ENCODE data around the gene ATRIP. TPM values are rescaled to one million over a fixed set of nuclear protein-coding genes. Genes with fewer than 3 reads are reported as not detected.
"Not testable (repeated sequence)": the region's sequence is repeated elsewhere in the genome, so short reads cannot be mapped to it uniquely, and the experiment has no call there.

The ATRIP gene
- polyA plus RNA-seq, result 10 to 100 TPM in 1 of 3 donors, 1 to 10 TPM in 2; 6.4 to 12.6 (median 6.6) TPM

DNA sequence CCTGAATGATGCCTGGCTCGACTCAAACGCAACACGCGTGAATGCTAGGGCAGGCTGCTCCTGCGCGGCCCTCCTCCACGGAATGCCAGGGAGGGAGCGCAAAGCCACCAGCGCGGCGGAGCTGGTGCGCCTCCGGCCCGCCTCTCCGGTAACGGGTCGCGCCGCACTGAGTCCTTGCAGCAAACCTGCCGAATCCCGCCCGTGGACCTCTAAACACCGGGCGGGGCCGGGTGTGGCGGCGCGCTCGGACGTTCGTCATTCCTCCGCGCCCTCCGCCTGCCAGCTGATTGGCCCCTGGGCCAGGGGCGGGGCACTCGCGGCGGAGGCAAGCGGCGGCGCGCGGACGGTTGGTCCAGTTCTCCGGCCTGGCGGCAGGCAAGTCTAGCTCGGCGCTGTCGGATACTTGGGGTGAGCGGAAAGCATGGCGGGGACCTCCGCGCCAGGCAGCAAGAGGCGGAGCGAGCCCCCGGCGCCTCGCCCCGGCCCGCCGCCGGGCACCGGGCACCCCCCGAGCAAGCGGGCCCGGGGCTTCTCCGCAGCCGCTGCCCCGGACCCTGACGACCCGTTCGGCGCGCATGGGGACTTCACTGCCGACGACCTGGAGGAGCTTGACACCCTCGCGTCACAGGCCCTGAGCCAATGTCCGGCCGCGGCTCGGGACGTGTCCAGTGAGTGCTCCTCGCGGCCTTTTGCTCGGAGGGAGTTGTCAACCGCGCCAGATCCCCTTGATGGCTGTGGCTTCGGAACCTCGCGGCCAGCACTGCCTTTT lies at the start of gene ATRIP:
ATRIP (plus strand) TSS at position 313 of the 769 bp plus-strand sequence; CDS start at position 422, 109 bp downstream.
- peak within 1 kb of the TSS; percentile 85 to 93 (median 88) for H3K4me3 Mint-ChIP-seq
- peaks cover 7 to 19% (median 7%) of the 10 kb centered on the region in 3 donors for H3K36me3 Mint-ChIP-seq
- peak within 1 kb of the TSS; percentile 88 to 97 (median 94) for H3K27ac Mint-ChIP-seq
- H3K27me3 Mint-ChIP-seq (ENCODE audit: low read depth in 3 of 3), result peaks cover 0 to 9% (median 5%) of the 10 kb centered on the region in 3 donors
- H3K4me1 Mint-ChIP-seq, result peaks cover 35 to 42% of the 10 kb centered on the region in 2 donors
- peaks cover 0 to 2% (median 0%) of the 10 kb centered on the region in 6 donors for H3K9me3 Mint-ChIP-seq
- DNase-seq, result peak; percentile 84 to 86 (median 85)

DNA sequence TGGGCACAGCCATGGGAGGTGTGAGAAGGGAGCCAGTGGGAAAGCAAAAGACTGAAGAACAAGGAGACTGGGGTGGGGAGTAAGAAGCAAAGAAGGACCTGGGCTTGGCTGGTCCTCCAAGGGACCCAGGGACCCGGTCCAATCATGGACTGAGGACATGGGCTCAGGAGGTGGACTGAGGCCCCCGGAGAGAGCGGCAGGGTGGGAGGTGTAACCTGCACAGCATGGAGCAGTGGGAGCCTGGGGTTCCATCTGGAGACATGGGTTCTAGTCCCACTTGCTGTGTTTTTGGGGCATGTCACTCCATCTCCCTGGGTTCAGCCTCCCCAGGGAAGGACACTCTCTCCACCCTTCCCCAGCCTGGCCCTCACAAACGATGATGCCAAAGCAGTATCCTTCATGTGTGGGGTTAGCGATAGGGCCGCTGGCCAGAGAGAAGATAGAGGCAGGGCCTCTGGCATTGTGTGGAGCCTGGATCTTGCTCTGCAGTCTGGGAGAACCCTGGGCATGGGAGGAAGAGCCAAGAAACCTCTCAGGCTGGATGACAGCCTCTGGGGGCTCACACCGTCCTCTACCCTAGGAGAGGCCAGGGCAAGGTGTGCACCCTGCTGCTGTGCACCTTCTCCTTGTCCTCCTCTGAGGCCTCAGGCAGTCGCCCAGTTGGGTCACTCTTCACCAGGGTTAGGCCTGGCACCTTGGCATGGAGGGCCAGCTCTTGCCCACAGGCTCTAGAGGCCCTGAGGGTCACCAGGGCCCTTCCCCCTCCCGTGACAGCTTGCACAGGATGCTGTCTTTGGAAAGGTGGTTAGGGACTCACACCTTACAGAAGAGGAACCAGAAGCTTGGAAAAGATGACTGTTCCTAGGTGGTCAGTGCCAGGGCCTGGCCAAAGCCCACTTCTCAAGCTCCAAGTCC lies 48.5 kb upstream of the ATRIP start:
- DNase-seq, result no peak
- no peak overlapping the region for H3K27ac Mint-ChIP-seq
- H3K27me3 Mint-ChIP-seq (ENCODE audit: low read depth in 3 of 3), result peaks cover 2 to 9% (median 4%) of the 10 kb centered on the region in 3 donors
- H3K9me3 Mint-ChIP-seq, result no peaks in the 10 kb centered on the region
- no peaks in the 10 kb centered on the region for H3K36me3 Mint-ChIP-seq
- H3K4me3 Mint-ChIP-seq, result no peak overlapping the region
- no peaks in the 10 kb centered on the region for H3K4me1 Mint-ChIP-seq

DNA sequence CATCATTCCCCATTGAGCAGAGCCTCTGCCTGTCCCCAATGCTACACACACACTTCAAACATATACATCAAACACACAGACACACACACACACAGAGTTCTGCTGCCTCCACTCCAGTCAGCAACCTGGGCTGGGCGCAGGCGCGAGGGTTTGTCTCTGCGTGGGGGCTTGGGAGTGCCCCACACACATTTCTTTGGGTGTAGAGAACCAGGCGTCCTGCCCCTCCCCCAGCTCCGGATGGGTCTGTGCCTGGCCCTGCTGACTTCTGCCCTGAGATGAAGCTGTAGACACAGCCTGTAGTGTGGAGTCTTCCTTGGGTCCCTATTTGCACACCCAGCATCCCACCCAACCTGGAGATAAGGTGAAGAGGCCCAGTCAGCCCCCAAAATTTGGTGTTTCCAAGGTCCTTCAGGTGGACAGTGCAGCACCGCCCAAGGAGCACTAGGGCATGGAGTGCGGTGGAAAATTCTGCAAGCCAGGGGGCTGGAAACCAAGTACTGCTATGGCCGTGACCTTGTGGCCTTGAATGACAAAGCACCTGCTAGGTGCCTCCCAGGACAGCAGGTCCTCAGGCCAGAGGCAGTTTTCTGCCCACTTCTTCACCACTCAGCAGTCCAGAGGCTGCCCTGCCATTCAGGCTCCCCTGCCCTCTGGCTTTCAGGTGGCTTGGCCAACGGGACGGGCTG lies 47.7 kb upstream of the ATRIP start:
- Mint-ChIP-seq H3K27me3 (ENCODE audit: low read depth in 3 of 3) (peaks cover 3 to 9% (median 4%) of the 10 kb centered on the region in 3 donors), H3K4me1 (no peaks in the 10 kb centered on the region), H3K9me3 (no peaks in the 10 kb centered on the region), H3K4me3 (no peak overlapping the region), H3K27ac (no peak overlapping the region), H3K36me3 (no peaks in the 10 kb centered on the region)
- DNase-seq, result no peak

DNA sequence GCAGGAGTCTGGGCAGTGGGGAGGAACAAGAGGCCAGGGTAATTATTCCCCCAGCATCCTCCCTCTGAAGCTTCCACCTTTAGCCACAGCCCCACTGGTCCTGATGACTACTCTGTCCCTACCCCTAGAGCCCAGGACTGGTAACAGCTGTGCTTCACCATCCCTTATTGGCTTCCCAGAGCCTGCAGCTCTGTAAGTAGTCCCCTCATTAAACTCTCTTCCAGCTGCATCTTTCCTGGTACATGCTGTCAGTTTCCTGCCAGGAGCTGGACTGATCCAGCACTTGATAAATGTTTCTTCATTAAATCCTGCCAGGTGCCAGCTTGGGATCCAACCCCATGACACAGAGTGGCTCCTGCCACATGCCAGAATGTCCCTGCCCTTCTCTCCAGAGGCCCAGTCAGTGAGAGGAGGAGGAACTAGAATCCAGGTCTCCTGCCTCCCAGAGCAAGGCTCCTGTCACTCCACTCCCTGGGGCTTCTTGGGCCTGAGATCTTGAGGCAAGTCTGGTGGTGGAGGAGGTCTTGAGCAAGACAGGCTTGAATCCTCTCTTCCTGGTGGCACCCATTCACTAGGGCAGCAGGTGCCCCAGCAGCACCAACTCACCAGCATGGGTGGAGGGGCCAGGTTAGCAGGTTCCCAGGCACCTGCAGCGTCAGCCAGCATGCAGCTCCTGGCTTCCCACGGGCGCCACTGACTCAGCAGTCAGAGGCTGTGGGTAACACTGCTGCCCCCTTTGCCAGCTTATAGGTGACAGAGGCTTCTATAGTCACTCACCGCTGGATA lies 47.0 kb upstream of the ATRIP start:
- Mint-ChIP-seq H3K4me3 (no peak overlapping the region), H3K4me1 (no peaks in the 10 kb centered on the region), H3K9me3 (no peaks in the 10 kb centered on the region), H3K27me3 (ENCODE audit: low read depth in 3 of 3) (peaks cover 3 to 9% (median 4%) of the 10 kb centered on the region in 3 donors), H3K36me3 (no peaks in the 10 kb centered on the region), H3K27ac (no peak overlapping the region)
- DNase-seq, result no peak

DNA sequence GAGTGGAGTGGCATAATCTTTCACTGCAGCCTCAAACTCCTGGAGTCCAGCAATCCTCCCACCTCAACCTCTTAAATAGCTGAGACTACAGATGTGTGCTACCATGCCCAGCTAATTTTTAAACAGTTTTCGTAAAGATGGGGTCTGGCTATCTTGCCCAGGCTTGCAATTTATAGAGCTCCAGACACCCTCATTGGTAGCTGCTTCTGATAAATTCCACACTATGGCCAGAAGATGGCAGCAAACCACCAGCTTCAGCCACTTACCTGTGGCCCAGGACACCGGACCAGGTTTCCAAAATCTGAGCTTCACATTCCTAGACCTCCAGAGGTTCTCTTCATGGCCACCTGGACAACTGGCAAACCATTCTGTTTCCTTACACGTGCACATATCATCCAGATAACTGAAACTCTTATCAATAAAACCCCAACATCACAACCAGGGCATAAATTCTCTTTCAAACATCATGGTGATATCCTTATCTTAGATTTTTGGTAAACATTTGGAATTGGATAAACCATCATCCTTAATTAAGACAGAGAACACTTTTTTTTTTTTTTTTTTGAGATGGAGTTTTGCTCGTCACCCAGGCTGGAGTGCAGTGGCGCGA lies 45.6 kb upstream of the ATRIP start:
- Mint-ChIP-seq H3K27me3 (ENCODE audit: low read depth in 3 of 3) (peaks cover 3 to 9% (median 4%) of the 10 kb centered on the region in 3 donors), H3K36me3 (no peaks in the 10 kb centered on the region), H3K4me1 (no peaks in the 10 kb centered on the region), H3K27ac (peak overlapping the region in 2 of 6 donors; percentile 24 to 71), H3K4me3 (no peak overlapping the region), H3K9me3 (no peaks in the 10 kb centered on the region)
- DNase-seq, result peak; percentile 64 to 73 (median 68)

DNA sequence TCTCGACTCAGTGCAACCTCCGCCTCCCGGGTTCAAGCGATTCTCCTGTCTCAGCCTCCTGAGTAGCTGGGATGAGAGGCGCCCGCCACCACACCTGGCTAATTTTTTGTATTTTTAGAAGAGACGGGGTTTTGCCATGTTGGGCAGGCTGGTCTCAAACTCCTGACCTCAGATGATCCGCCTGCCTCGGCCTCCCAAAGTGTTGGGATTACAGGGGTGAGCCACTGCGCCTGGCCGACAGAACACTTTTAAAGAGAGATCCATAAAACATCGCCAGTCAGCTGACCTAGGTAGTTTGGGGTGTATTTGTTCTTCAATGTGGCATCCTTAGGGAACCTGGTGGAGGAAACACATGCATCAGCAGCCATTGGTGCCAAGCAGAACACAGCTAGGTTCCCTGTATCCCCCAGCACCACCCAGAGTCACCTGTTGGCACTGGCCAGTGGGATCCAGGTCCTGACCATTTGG lies 45.1 kb upstream of the ATRIP start:
- not testable (repeated sequence) for H3K27me3 Mint-ChIP-seq (ENCODE audit: low read depth in 3 of 3); H3K36me3 Mint-ChIP-seq; H3K9me3 Mint-ChIP-seq; H3K4me3 Mint-ChIP-seq; H3K27ac Mint-ChIP-seq; H3K4me1 Mint-ChIP-seq; DNase-seq

DNA sequence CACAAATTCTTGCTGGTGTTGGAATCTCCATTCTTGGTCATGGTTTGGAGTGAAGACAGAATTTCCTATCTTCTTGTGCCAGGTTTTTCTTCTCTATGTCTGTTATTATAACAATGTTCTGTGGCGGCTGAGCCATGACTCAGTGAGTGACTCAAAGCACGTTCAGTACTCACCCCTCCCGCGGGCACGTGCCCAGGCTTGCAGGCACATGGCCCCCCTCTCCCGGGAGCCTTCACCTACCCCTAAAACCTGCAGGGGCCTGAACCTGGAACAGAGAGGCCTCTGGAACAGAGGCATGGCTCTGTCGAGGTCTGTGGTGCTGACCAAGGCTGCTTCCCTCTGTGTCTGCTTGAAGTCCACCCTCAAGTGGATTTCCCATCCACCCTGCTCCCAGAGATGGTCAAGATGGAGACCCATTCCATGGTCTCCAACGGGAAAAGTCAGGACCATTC lies 44.2 kb upstream of the ATRIP start:
- no peaks in the 10 kb centered on the region for H3K36me3 Mint-ChIP-seq
- no peak overlapping the region for H3K27ac Mint-ChIP-seq
- H3K4me1 Mint-ChIP-seq, result no peaks in the 10 kb centered on the region
- DNase-seq, result no peak
- H3K9me3 Mint-ChIP-seq, result no peaks in the 10 kb centered on the region
- peaks cover 3 to 4% (median 4%) of the 10 kb centered on the region in 3 donors for H3K27me3 Mint-ChIP-seq (ENCODE audit: low read depth in 3 of 3)
- H3K4me3 Mint-ChIP-seq, result no peak overlapping the region

DNA sequence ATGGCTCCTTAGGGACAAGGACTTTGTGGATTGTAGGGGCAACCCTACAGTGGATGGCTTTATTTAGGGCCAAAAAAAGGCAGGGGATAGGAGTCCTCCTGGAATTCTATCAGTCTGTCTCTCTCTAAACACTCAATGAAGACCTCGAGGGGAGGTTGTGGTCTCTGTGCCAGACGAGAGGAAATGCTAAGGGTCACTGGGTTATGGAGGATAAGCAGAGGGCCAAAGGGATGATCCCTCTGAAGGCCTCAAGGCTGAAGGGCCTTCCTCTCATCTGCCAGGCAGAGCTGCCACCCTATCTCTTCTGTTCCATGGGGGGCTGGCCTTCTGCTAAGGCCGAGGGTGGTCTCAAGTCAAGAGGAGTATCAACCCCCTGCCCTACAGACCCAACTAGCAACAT lies 43.6 kb upstream of the ATRIP start:
- H3K36me3 Mint-ChIP-seq, result no peaks in the 10 kb centered on the region
- no peaks in the 10 kb centered on the region for H3K9me3 Mint-ChIP-seq
- DNase-seq, result no peak
- peak overlapping the region in 1 of 6 donors; percentile 23 for H3K27ac Mint-ChIP-seq
- no peak overlapping the region for H3K4me3 Mint-ChIP-seq
- peaks cover 3% of the 10 kb centered on the region in 3 donors for H3K27me3 Mint-ChIP-seq (ENCODE audit: low read depth in 3 of 3)
- H3K4me1 Mint-ChIP-seq, result no peaks in the 10 kb centered on the region

DNA sequence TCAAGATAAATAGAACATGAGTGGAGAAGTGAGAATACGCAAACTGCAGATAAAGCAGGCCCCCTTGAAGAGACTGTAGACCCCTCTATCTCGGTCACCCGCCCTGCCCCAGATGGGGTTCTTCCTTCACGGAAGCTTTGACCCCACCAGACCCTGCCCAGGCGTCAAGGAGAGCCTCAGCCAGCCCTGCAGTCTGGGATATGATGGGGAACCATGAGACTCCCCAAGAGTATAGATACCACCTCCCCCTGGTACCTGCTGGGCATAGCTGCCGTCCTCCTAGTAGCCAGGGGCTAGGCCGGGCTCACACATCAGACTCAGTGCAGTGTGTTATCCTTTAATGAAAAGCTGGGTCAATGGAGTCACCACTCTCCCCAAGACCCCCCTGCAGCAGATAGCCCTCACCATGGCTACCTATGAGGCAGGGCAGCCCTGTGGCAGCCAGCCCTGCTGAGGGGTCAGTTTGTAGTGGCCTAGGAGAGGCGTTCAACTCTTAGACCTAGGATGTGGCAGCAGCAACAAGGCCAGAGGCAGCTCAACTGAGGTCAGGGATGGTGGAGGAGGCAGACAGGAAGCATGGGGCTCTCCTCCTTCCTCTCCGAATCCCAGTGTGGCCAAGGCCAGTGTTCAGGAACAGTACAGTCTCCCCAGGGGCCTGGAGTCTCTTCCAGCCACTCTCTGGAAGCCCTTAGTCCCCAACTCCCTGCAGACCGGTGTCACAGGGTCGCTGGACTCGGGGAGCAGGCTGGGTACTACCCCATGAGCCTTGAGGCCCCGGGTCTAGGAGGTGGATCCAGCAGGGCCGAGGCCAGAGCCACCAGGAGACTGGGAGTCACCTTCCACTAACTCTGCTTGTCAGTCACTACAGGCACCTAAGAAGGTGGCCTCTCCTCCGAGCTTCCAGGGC lies 42.8 kb upstream of the ATRIP start:
- no peaks in the 10 kb centered on the region for H3K9me3 Mint-ChIP-seq
- H3K4me1 Mint-ChIP-seq, result no peaks in the 10 kb centered on the region
- peaks cover 3% of the 10 kb centered on the region in 3 donors for H3K27me3 Mint-ChIP-seq (ENCODE audit: low read depth in 3 of 3)
- H3K36me3 Mint-ChIP-seq, result no peaks in the 10 kb centered on the region
- H3K27ac Mint-ChIP-seq, result no peak overlapping the region
- H3K4me3 Mint-ChIP-seq, result no peak overlapping the region
- no peak for DNase-seq

DNA sequence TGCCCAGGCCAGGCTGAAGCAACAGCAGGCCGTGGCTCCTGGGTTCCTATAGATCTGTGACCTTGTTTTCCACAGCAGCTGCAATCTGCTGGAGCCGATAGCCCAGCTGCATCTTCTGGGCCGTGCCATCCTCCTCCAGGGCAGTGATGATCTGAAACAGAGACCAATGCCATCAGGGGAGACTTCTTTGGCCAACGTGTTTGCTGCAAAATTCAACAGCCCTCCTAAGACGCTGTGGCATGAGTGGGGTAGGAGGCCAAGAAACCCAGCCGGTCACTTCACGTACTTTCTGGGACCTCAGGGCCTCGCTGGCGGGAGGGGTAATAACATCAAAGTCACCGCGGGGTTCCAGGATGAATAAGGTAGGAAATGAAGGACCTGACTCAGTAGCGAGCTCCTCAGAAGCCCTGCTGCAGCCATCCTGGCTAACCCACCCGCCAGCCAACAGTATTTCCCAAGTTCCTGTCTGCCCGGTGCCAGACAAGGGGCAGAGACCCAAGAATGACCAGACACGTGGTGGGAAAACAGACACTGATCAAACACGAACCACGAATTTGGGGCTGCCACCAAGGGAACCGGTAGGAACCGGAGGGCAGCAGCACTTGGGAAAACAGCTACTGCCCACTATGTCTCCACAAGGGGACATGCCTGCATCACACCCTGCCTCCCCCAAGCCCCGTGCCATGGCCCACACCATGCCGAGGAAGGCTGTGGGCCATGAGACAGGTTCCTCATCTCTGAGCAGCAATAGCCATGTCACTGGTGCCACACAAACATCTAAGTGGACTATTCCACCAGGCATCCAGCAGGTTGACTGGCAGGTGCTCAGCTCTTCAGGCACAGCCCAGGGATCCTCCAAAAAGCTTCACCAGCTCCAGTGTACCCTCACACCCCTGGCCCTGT lies 41.8 kb upstream of the ATRIP start:
- Mint-ChIP-seq H3K4me3 (no peak overlapping the region), H3K9me3 (no peaks in the 10 kb centered on the region), H3K27ac (no peak overlapping the region), H3K4me1 (no peaks in the 10 kb centered on the region), H3K27me3 (ENCODE audit: low read depth in 3 of 3) (peaks cover 2 to 3% (median 3%) of the 10 kb centered on the region in 3 donors), H3K36me3 (no peaks in the 10 kb centered on the region)
- no peak for DNase-seq

DNA sequence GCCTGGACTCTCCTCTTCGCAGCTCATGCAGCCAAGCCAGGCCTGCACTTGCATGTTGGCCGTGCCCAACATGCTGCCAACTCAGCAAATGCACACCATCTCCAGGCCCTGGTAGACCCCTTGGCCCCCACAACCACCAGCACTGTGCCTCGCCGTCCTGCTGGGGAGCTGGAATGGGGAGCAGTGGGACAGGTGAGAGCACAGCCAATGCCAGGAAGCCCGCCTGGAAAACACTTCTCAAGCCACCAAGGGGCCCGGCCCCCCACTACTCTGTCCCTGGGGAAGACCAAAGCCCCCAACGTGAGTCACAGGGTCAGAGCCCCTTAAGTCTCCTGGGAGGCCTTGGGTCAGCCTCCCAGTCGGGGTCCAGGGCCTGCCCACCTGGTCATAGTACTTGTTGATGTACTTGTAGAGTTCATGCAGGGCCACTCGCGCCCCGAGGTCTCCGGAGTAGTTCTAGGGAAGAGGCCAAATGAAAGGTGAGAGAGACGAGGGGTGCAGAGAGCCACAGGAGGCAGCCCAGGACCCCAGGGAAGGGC lies 41.1 kb upstream of the ATRIP start:
- no peak for DNase-seq
- Mint-ChIP-seq H3K27ac (no peak overlapping the region), H3K9me3 (no peaks in the 10 kb centered on the region), H3K4me3 (no peak overlapping the region), H3K36me3 (no peaks in the 10 kb centered on the region), H3K4me1 (no peaks in the 10 kb centered on the region), H3K27me3 (ENCODE audit: low read depth in 3 of 3) (peaks cover 0 to 3% (median 2%) of the 10 kb centered on the region in 3 donors)
